Islet precursor cell (in vitro differentiated cells): ENCODE measurements around the gene MAT1A.
"Not testable (repeated sequence)": the region's sequence is repeated elsewhere in the genome, so short reads cannot be mapped to it uniquely, and the experiment has no call there.

Experiments used
- DNase-seq: peaks from one replicate; pipeline ENCODE4 v3.0.0-alpha.2; 2018

Gene MAT1A

GRCh38 chr10:80264081-80265056, 25.1 kb downstream of the MAT1A start:
- peak; percentile 53 for DNase-seq

- peak; percentile 54 for DNase-seq
Measured at GRCh38 chr10:80261316-80262030, 28.0 kb downstream of the MAT1A start.

GRCh38 chr10:80260295-80261243, 28.9 kb downstream of the MAT1A start:
- DNase-seq, result peak; percentile 72

- peak; percentile 88 for DNase-seq
Measured at GRCh38 chr10:80259405-80259871, 30.0 kb downstream of the MAT1A start.

GRCh38 chr10:80256798-80257197, 32.7 kb downstream of the MAT1A start:
- peak; percentile 90 for DNase-seq

- not testable (repeated sequence) for DNase-seq
Measured at GRCh38 chr10:80254726-80255125, 34.7 kb downstream of the MAT1A start.

- DNase-seq, result peak; percentile 42
Measured at GRCh38 chr10:80253963-80254271, 35.5 kb downstream of the MAT1A start.

- DNase-seq, result no peak
Measured at GRCh38 chr10:80253266-80253962, 36.0 kb downstream of the MAT1A start.

- DNase-seq, result peak; percentile 47
Measured at GRCh38 chr10:80252296-80252887, 37.1 kb downstream of the MAT1A start.

GRCh38 chr10:80251703-80252280, 37.7 kb downstream of the MAT1A start:
- peak; percentile 51 for DNase-seq

- DNase-seq, result not testable (repeated sequence)
Measured at GRCh38 chr10:80250399-80250798, 39.1 kb downstream of the MAT1A start.

GRCh38 chr10:80249906-80250305, 39.6 kb downstream of the MAT1A start:
- not testable (repeated sequence) for DNase-seq

GRCh38 chr10:80247611-80248010, 41.8 kb downstream of the MAT1A start:
- DNase-seq, result not testable (repeated sequence)

- not testable (repeated sequence) for DNase-seq
Measured at GRCh38 chr10:80244371-80244770, 45.1 kb downstream of the MAT1A start.

GRCh38 chr10:80242341-80242740, 47.1 kb downstream of the MAT1A start:
- not testable (repeated sequence) for DNase-seq

- not testable (repeated sequence) for DNase-seq
Measured at GRCh38 chr10:80236457-80236856, 53.0 kb downstream of the MAT1A start.

GRCh38 chr10:80234331-80235235, 54.9 kb downstream of the MAT1A start:
- DNase-seq, result not testable (repeated sequence)

- DNase-seq, result not testable (repeated sequence)
Measured at GRCh38 chr10:80233871-80234270, 55.6 kb downstream of the MAT1A start.

GRCh38 chr10:80226723-80227122, 62.7 kb downstream of the MAT1A start:
- DNase-seq, result not testable (repeated sequence)

- not testable (repeated sequence) for DNase-seq
Measured at GRCh38 chr10:80223031-80223419, 66.4 kb downstream of the MAT1A start.
